Measurements from ENCODE around the gene URAD.

Gene URAD

GRCh38 chr13:27956576-27957300 lies 31.8 kb downstream of the URAD start:
- DNase-seq (ENCODE audit: low spot score), result no peak

- DNase-seq (ENCODE audit: low spot score), result no peak
Observed at GRCh38 chr13:27955014-27955591, 33.4 kb downstream of the URAD start.

GRCh38 chr13:27954406-27954851 lies 34.1 kb downstream of the URAD start:
- peak; percentile 23 for DNase-seq (ENCODE audit: low spot score)

DNA sequence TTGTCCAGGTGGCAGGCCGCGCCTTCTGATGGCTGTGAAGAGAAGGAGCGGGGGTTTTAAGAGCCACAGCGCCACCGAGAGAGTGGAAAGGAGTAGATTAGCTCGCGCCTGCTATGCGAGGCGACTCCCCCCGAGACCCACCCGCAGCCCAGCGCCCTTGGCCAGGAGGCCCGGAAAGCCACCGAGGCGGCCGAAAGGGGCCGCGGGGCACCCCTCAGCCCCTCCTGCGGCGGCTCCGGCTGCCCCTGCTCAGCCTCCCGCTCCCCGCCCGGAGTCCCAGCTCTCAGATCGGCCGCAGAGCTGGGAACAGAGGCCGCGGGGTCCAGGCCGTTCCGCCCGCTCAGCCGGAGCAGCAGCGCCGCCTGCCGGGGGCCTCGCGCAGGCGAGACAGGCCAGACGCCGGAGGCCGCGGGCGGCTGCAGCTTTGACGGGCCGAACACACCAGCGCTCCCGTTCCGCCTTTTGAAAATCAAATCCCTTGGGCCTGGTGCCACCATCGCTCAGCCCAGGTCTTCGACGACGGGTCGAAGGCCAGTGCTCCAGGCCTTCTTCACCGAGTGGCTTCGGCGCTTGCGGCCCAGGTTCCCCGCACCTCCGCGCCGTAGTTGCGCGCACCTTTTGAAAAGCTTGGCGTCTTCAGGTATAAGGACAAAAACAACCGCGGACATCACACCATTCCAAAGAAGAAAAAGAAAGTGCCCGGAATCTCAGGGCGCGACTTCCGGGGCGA lies 34.7 kb downstream of the URAD start:
- DNase-seq (ENCODE audit: low spot score), result peak; percentile 93

DNA sequence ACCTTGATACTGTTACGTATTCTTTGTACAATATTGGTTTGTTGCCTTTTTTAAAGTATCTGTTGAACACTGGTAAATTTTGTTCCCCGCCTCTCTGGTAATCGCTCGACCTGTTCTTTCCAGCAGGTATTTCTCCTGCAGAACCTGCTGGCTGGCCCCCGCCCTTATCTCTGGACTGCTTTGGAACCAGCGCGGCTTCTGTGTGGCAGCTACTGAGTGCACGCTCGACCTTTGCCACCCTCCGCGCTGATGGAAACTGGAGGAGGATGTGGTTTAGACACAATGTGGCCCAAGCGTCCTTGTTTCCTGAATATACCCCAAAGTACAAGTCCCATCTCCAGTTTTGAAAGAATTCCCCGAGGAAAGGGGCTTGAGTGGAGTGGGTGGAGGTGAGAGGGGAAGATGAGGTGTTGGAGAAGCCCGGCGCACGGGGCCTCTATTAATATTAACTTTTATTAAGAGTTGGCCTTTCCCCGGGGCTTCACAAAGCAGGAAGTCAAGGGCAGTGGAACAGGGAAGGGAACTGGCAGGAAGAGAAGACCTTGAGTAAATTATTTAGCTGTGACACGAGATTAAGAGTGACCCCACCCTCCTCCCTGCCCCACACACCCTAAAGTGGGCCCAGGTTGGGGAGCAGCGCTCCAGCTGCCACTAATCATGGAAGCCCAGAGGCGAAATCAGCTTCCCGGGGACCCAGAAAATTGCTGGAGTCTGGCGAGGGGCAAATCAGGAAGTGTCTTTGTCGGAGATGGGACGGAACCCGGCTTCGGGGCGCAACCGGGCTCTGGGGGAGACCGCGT lies 35.4 kb downstream of the URAD start:
- no peak for DNase-seq (ENCODE audit: low spot score)

GRCh38 chr13:27942972-27943371 lies 45.5 kb downstream of the URAD start:
- no peak for DNase-seq (ENCODE audit: low spot score)

DNA sequence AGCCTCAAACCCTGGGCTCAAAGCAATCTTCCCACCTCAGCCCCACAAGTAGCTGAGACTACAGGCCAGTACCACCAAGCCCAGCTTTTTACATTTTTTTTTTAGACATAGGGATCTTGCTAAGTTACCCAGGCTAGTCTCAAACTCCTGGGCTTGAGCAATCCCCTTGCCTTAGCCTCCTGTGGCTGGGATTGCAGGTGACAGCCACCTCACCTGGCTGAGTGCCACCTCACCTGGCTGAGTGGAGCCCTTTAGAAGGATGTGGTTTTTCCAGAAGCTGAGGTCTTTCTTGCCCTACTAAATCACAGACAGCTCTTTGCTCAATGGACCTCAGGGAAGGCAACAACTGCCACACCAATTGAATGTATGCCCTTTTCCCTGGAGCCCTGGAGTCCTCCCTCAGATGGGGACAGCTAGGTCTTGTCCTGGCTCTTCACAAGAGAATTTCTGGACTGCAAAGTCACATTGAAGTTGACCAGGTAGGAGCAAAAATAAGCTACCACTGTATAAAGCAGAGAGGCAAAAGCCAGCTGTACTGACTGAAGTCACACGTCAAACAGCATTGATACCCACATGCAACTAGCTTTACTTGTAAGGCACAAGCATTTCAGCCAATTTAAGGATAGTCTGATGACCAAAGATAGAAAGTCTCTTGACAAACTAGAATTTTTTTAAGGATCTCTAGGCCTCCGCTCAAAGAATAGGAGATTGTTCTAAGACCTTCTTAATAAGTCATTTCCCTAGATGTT lies 54.7 kb downstream of the URAD start:
- no peak for DNase-seq (ENCODE audit: low spot score)

DNA sequence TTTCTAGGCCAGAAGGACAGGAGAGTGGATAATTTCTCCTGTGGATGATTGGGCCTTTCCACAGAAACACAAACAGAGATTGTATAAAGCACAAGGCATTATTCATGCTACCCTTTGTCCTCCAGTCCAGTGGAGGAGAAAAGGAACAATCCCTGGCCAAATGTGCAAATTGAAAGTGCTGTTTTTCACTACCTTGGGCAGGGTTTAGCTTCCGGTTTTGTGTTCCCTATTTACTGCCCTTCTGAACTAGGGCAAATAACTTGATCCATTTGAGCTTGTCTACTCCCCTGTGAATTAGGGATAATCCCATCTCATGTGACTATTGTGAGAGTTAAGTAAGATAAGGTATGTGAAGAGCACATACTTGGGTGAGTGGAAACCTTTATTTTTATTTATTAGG lies 55.4 kb downstream of the URAD start:
- no peak for DNase-seq (ENCODE audit: low spot score)

GRCh38 chr13:27929868-27930267 lies 58.6 kb downstream of the URAD start:
- no peak for DNase-seq (ENCODE audit: low spot score)

- no peak for DNase-seq (ENCODE audit: low spot score)
Observed at GRCh38 chr13:27928805-27929753, 59.4 kb downstream of the URAD start.

DNA sequence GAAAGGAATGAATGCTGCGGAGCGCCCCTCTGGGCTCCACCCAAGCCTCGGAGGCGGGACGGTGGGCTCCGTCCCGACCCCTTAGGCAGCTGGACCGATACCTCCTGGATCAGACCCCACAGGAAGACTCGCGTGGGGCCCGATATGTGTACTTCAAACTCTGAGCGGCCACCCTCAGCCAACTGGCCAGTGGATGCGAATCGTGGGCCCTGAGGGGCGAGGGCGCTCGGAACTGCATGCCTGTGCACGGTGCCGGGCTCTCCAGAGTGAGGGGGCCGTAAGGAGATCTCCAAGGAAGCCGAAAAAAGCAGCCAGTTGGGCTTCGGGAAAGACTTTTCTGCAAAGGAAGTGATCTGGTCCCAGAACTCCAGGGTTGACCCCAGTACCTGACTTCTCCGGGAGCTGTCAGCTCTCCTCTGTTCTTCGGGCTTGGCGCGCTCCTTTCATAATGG lies 60.1 kb downstream of the URAD start:
- no peak for DNase-seq (ENCODE audit: low spot score)
